Activated CD8-positive, alpha-beta memory T cell treated with anti-CD3 and anti-CD28 coated beads, Interleukin-2, amount 10 ng/mL, durations not matched to agents 7 days and 5 days (primary cell): ENCODE results near the gene NLGN1. TPM values are rescaled to one million over a fixed set of nuclear protein-coding genes. Genes with fewer than 3 reads are reported as not detected.
"Not testable (repeated sequence)": the region's sequence is repeated elsewhere in the genome, so short reads cannot be mapped to it uniquely, and the experiment has no call there.

ENCODE experiments used
- ATAC-seq: fragments of 150-1000 bp; cut with Tn5 transposase; one replicate; pipeline ENCODE4 v1.10.0; 2021; ENCODE audit warnings: moderate library complexity
- CTCF ChIA-PET: fragments of 350-600 bp; sonication (Branson Sonifier 250); formaldehyde crosslinking; loops from one replicate; lab custom pipeline; 2021; ENCODE audit warnings: antibody characterized with exemption; lab: Charles Lee
- DNase-seq: peaks from one replicate; pipeline ENCODE4 v3.0.0-alpha.2; 2020
- H3K27ac Mint-ChIP-seq: one replicate; pipeline ENCODE4 v1.8.0; 2021; ENCODE audit warnings: mild to moderate bottlenecking, mixed read lengths
- H3K27me3 Mint-ChIP-seq: one replicate; pipeline ENCODE4 v1.8.0; 2021; ENCODE audit warnings: mixed read lengths
- H3K36me3 Mint-ChIP-seq: one replicate; pipeline ENCODE4 v1.8.0; 2021; ENCODE audit warnings: mild to moderate bottlenecking, mixed read lengths
- H3K4me1 Mint-ChIP-seq: one replicate; pipeline ENCODE4 v1.8.0; 2021; ENCODE audit warnings: mixed read lengths
- H3K4me3 Mint-ChIP-seq: one replicate; pipeline ENCODE4 v1.8.0; 2021; ENCODE audit warnings: mild to moderate bottlenecking, moderate library complexity, mixed read lengths
- H3K9me3 Mint-ChIP-seq: one replicate; pipeline ENCODE4 v1.8.0; 2022; ENCODE audit warnings: low read depth, mixed read lengths
- total RNA-seq, 2 experiments: library from RNA; stranded (reverse); gene quantifications; one replicate each; pipeline ENCODE4 v1.2.3, GENCODE V29; 2021

Gene NLGN1
- total RNA-seq, 2 experiments from 2014 or later: not detected

DNA sequence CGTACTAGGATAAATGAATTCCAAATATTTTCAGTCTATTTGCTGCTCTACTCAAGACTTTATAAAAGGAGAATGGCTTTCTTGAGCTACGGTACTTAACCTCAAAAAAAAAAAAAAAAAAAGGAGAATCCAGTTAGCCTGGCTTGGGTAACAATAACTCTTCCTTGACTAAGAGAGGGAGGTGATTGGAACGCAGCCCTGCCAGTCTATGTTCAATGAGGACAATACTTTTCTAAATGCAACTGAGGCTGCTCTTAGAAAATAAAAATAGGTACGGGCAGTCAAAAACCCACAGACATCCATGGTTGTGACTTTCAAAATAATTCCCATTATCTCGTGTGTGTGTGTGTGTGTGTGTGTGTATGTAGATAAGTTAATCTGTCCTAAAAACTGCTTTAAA is 799.9 kb downstream of the NLGN1 start:
- CTCF ChIA-PET: no interaction called here
- Mint-ChIP-seq H3K9me3 (no peaks in the 10 kb centered on the region), H3K36me3 (no peaks in the 10 kb centered on the region), H3K27me3 (no peaks in the 10 kb centered on the region), H3K27ac (no peak overlapping the region), H3K4me3 (no peak overlapping the region), H3K4me1 (no peaks in the 10 kb centered on the region)
- ATAC-seq (no peak), DNase-seq (no peak)

DNA sequence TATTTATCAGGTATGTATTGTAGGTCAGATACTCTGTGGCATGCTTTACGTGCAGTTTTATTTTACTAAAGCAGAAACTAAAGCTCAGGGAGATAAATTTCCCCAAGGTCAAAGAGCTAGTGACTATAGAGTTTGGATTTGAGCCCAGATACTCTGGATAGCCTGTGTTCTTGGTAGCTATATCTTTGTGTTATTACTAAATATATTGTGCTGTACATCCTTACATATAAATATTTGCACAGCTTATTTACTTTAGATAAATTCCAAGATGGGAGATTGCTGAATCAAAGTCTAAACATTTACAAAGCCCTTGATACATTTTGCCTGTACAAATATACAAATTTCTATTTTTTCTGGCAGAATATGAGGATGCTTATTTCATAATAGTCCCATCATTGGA is 800.7 kb downstream of the NLGN1 start:
- H3K9me3 Mint-ChIP-seq: no peaks in the 10 kb centered on the region
- H3K4me3 Mint-ChIP-seq: no peak overlapping the region
- no peak for DNase-seq
- H3K27me3 Mint-ChIP-seq: no peaks in the 10 kb centered on the region
- no peak for ATAC-seq
- H3K4me1 Mint-ChIP-seq: no peaks in the 10 kb centered on the region
- CTCF ChIA-PET: no interaction called here
- H3K36me3 Mint-ChIP-seq: no peaks in the 10 kb centered on the region
- no peak overlapping the region for H3K27ac Mint-ChIP-seq

DNA sequence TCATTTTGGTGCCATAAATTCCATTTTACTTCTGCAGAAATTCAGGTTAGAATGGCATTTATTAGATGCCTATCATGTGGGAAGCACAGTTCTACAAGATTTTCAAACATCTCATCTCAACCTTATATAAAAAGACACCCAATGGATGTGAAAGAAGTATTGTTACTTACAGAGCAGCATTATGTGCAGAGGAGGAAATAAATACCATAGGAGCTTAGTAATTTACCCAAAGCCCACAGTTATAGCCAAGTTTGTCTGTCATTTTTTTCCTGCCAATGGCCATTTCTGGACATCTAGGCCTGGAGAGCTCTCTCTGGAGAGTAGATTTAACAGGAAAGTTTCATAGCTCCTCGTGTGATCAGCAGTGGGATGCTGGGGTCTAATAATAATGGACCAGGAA is 802.2 kb downstream of the NLGN1 start:
- no peaks in the 10 kb centered on the region for H3K27me3 Mint-ChIP-seq
- no peaks in the 10 kb centered on the region for H3K9me3 Mint-ChIP-seq
- DNase-seq (no peak), ATAC-seq (no peak)
- CTCF ChIA-PET: no interaction called here
- H3K27ac Mint-ChIP-seq: no peak overlapping the region
- H3K36me3 Mint-ChIP-seq: no peaks in the 10 kb centered on the region
- H3K4me1 Mint-ChIP-seq: no peaks in the 10 kb centered on the region
- no peak overlapping the region for H3K4me3 Mint-ChIP-seq

DNA sequence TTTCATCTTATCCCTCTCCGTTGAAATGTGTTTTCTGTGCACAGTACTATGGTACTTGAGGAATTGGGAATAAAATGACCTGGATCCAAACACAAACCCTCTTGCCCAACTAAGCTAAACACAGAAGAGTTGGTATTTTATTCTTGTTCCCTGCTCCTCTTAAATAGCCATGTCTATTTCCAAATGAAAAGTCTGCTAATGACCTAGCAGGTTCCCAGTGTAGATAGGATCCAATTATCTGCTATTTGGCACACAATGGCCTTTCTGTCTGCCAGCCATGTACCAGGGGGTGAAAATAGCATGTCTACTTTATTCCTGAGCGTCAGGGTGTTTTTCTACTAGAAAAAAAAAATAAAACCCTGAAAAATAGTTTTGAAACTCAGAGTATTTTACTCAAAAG is 804.6 kb downstream of the NLGN1 start:
- no peak overlapping the region for H3K27ac Mint-ChIP-seq
- CTCF ChIA-PET: no interaction called here
- no peaks in the 10 kb centered on the region for H3K27me3 Mint-ChIP-seq
- H3K9me3 Mint-ChIP-seq: peaks cover under 1% of the 10 kb centered on the region
- no peaks in the 10 kb centered on the region for H3K36me3 Mint-ChIP-seq
- H3K4me3 Mint-ChIP-seq: no peak overlapping the region
- no peak for DNase-seq
- ATAC-seq: no peak
- H3K4me1 Mint-ChIP-seq: no peaks in the 10 kb centered on the region

DNA sequence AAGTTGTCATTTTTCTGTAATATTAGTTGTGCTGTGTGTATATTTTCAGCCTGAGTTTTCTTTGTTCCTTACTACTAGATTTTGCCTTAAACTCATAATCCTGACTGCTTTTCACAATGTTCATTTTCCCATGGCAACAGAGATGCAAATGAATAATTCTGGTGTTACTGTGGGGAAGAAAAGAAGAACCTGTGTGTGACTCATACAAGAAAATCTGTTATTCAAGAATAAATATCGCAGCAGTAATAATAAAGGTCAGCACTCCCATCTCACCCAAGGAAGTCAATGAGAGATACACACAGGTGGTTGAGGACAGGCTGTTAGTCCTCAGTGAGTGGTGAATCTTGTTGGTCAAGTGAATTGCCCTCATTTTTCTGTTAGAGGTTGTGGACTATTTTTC is 805.0 kb downstream of the NLGN1 start:
- no peaks in the 10 kb centered on the region for H3K36me3 Mint-ChIP-seq

DNA sequence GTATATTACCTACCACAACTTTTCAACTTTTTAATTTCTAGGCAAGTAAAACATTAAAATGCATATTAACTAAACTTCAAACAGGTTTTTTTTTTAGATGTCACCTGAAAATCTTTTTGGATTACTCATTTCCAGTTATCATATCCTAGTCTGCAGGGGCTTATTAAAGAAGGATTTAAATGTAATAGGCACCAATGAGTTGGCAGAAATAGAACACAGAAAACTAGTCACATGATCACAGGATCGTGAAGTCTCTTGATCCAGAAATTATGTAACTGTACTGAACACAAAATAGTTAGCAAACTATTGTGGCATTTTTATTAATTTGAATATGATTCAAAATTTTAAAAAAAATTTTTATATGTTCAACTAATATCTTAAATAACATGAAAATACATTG is 807.2 kb downstream of the NLGN1 start:
- DNase-seq (no peak), ATAC-seq (no peak)
- H3K4me3 Mint-ChIP-seq: no peak overlapping the region
- H3K27ac Mint-ChIP-seq: no peak overlapping the region
- H3K9me3 Mint-ChIP-seq: peaks cover 2% of the 10 kb centered on the region
- CTCF ChIA-PET: no interaction called here
- no peaks in the 10 kb centered on the region for H3K4me1 Mint-ChIP-seq
- no peaks in the 10 kb centered on the region for H3K36me3 Mint-ChIP-seq
- H3K27me3 Mint-ChIP-seq: no peaks in the 10 kb centered on the region

More for the DNA sequence above, 805.0 kb downstream of the NLGN1 start:
- CTCF ChIA-PET: no interaction called here
- H3K9me3 Mint-ChIP-seq: peaks cover 2% of the 10 kb centered on the region
- no peaks in the 10 kb centered on the region for H3K4me1 Mint-ChIP-seq
- no peak overlapping the region for H3K27ac Mint-ChIP-seq
- no peaks in the 10 kb centered on the region for H3K27me3 Mint-ChIP-seq
- ATAC-seq: no peak
- DNase-seq: no peak
- H3K4me3 Mint-ChIP-seq: no peak overlapping the region

DNA sequence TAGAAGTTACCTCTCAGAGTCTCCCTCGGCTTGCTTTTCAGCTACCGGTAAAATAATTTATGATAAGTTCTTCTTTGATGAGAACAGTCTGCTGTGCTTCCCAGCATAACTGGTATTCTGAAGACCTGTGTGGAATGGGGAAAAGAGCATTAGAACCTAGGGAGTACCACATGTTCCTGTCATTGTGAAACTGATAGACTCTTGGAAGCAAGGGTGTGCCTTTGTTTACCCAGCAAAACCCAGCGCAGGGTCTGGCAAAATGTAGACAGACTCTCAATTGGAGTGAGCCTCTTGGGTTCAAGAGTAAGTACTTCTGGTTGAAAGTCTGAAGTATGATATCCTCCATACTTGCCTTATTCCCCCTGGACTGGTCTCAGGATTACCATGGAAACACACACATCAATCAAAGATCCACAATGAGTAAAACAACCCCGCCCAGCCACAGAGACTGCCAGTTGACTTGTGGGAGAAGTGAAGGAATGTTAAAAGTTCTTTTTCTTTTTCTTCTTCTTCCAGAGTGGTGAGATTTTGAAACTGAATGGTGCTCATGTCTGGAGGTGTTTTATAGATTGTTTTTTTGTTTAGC is 809.2 kb downstream of the NLGN1 start:
- CTCF ChIA-PET: no interaction called here

DNA sequence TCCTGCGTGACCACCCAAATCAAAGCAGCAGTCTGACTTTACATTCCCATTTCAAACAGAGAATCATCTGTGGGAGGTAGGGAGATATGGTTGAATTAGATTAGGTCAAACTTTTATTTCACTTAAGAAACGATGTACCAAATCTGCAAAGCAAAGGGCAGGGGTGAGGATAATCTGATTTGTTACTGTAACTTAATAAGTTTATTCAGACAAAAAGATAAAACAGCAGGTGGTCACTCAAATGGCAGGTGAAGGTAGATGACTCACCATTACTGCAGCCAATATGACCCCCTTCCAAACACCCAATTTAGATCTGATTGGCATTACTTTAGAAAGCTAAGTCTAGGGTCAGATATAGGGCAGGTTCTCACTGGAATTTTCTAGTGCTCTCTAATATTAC is 810.6 kb downstream of the NLGN1 start:
- DNase-seq (no peak), ATAC-seq (no peak)
- Mint-ChIP-seq H3K27me3 (no peaks in the 10 kb centered on the region), H3K27ac (no peak overlapping the region), H3K4me3 (no peak overlapping the region), H3K4me1 (no peaks in the 10 kb centered on the region), H3K9me3 (peaks cover 2% of the 10 kb centered on the region), H3K36me3 (no peaks in the 10 kb centered on the region)
- CTCF ChIA-PET: no interaction called here

More for the DNA sequence above, 809.2 kb downstream of the NLGN1 start:
- H3K4me1 Mint-ChIP-seq: no peaks in the 10 kb centered on the region
- DNase-seq (no peak), ATAC-seq (no peak)
- H3K27ac Mint-ChIP-seq: no peak overlapping the region
- H3K9me3 Mint-ChIP-seq: peaks cover 2% of the 10 kb centered on the region
- H3K27me3 Mint-ChIP-seq: no peaks in the 10 kb centered on the region
- no peaks in the 10 kb centered on the region for H3K36me3 Mint-ChIP-seq
- no peak overlapping the region for H3K4me3 Mint-ChIP-seq

DNA sequence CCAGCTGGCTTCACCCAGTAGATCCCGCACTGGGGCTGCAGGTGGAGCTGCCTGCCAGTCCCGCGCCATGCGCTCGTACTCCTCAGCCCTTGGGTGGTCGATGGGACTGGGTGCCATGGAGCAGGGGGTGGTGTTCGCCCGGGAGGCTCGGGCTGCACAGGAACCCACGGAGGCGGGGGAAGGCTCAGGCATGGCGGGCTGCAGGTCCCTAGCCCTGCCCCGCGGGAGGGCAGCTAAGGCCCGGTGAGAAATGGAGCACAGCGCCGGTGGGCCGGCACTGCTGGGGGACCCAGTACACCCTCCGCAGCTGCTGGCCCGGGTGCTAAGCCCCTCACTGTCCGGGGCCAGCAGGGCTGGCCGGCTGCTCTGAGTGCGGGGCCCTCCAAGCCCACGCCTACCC is 814.4 kb downstream of the NLGN1 start:
- ATAC-seq, DNase-seq, H3K4me3 Mint-ChIP-seq, H3K27ac Mint-ChIP-seq, H3K4me1 Mint-ChIP-seq, CTCF ChIA-PET, H3K9me3 Mint-ChIP-seq, H3K27me3 Mint-ChIP-seq, H3K36me3 Mint-ChIP-seq: not testable (repeated sequence)

DNA sequence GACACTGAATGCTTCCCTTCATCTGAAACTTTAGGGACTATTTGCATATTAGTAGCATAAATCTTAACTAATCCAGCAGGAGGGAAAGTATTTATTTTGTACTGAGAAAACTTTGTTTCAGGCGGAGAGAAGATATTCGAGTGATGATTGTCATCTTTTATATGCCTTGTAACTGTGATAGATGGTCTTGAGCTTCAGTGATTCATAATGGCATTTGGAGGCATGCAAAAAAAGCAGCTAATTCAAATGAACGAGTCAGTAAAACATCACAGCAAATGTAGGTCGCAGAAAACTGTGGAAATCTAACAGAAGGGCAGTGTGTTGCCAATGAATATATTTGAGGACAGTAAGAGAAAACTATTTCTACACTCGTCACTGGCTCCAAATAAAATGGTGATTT is 817.9 kb downstream of the NLGN1 start:
- Mint-ChIP-seq H3K36me3 (no peaks in the 10 kb centered on the region), H3K4me3 (no peak overlapping the region), H3K9me3 (peaks cover 2% of the 10 kb centered on the region), H3K27me3 (no peaks in the 10 kb centered on the region), H3K27ac (no peak overlapping the region), H3K4me1 (peaks cover 8% of the 10 kb centered on the region)
- CTCF ChIA-PET: no interaction called here
- no peak for ATAC-seq
- no peak for DNase-seq

DNA sequence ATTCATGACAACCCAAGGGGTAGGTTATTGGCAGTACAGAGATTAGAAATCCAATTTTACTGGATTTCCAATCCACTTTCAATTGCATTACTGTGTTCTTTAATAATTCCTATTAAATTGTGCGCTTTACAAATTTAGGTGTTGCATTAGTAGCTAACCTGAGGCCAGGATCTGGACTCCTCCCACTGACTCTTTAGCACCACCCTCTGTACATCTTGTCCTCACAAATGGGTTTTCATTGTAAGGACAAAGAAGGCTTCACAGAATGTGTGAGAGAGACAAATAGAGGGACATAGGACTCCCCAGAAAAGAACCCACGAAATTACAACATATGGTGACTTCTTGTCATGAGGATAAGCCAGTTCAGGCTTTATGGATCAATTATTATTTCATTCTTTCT is 818.5 kb downstream of the NLGN1 start:
- H3K36me3 Mint-ChIP-seq: no peaks in the 10 kb centered on the region
- ATAC-seq: no peak
- peaks cover 8% of the 10 kb centered on the region for H3K4me1 Mint-ChIP-seq
- no peak overlapping the region for H3K27ac Mint-ChIP-seq
- H3K4me3 Mint-ChIP-seq: no peak overlapping the region
- peaks cover 2% of the 10 kb centered on the region for H3K9me3 Mint-ChIP-seq
- no peaks in the 10 kb centered on the region for H3K27me3 Mint-ChIP-seq
- CTCF ChIA-PET: no interaction called here
- DNase-seq: no peak

DNA sequence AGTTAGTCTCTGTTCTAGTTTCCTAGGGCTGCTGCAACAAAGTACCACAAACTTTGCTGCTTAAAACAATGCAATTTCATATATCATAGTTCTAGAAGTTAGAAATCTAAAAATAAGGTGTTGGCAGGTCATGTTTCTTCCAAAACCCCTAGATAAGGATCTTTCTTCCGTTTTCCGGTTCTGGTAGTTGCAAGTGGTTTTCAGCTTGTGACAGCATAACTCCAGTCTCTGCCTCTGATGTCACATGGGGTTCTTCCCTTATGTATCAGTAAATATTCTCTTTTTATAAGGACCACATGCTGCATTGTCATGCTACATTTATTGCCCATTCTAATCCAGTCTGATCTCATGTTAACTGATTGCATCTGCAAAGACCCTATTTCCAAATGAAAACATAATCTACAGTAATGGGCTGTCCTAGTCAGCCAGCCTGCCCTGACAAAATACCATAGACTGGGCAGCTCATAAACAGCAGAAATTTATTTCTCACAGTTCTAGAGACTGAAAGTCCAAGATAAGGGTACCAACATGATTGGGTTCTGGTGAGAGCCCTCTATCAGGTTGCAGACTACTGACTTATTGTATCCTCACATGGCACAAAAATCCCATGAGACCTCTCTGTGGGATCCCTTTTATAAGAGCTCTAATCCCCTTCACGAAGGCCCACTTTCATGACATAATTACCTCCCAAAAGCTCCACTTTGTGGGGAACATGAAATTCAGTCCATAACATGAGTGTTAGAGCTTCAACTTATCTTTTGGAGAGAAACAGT is 819.6 kb downstream of the NLGN1 start:
- ATAC-seq (no peak), DNase-seq (no peak)
- no peak overlapping the region for H3K4me3 Mint-ChIP-seq
- CTCF ChIA-PET: interaction anchor here (1.2 kb wide), 1 partner anchor 34 kb away, joined by 3 read pairs; no protein-coding TSS in a partner anchor
- H3K36me3 Mint-ChIP-seq: no peaks in the 10 kb centered on the region
- H3K4me1 Mint-ChIP-seq: peaks cover 8% of the 10 kb centered on the region
- H3K27me3 Mint-ChIP-seq: no peaks in the 10 kb centered on the region
- H3K9me3 Mint-ChIP-seq: peaks cover 2% of the 10 kb centered on the region
- no peak overlapping the region for H3K27ac Mint-ChIP-seq

DNA sequence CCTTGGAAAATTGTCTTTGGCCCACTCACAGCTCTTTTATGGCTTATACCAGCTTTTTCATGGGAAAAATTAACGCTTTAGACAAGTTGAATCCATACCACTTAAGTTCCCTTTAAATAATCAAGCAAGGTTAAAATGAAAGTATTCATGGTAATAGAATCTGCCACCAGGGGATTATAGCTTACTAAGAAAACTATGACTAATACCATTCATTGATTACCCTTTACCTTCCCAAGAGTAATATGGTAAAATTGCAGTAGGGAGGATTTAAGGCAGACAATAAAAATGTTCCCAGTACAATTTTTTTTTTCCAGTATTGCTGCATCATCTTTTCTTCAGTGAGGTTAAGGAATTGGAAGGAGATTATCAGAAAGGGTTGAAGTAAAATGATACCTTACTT is 820.5 kb downstream of the NLGN1 start:
- CTCF ChIA-PET: interaction anchor here (1.2 kb wide), 1 partner anchor 35 kb away, joined by 3 read pairs; no protein-coding TSS in a partner anchor
- peaks cover 8% of the 10 kb centered on the region for H3K4me1 Mint-ChIP-seq
- H3K9me3 Mint-ChIP-seq: peaks cover 2% of the 10 kb centered on the region
- H3K36me3 Mint-ChIP-seq: no peaks in the 10 kb centered on the region
- no peak overlapping the region for H3K4me3 Mint-ChIP-seq
- no peak overlapping the region for H3K27ac Mint-ChIP-seq
- no peaks in the 10 kb centered on the region for H3K27me3 Mint-ChIP-seq
- no peak for ATAC-seq
- DNase-seq: no peak

DNA sequence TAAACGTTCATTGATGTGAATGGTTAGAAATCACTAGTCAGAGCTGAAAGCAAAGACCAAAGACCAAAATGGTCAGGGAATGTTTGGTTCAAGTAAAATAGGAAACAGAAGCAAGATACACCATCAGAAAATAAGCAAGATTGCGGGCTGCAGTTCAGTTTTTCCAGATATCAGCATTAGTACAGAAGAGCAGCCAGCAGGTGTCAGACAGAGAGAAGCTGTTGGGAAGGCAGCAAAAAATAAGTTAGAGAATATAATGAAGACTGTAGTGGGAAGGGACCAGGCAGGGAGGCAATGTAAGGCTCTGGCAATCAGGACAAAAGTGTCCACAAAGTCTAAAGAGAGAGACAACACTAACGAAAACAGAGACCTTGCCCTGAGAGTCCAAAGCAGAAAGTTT is 822.2 kb downstream of the NLGN1 start:
- Mint-ChIP-seq H3K4me1 (peaks cover 8% of the 10 kb centered on the region), H3K9me3 (peaks cover 2% of the 10 kb centered on the region), H3K36me3 (no peaks in the 10 kb centered on the region), H3K27ac (no peak overlapping the region), H3K4me3 (no peak overlapping the region), H3K27me3 (no peaks in the 10 kb centered on the region)
- CTCF ChIA-PET: no interaction called here
- no peak for DNase-seq
- no peak for ATAC-seq
